GM19397 (cell line): ENCODE measurements around the gene DHRS4L2.
A peak's percentile ranks its signal among the peaks of the same experiment; 100 is the strongest.

Experiments used
- ATAC-seq: cut with Tn5 transposase; IDR thresholded peaks from one replicate; pipeline ENCODE4 v1.9.1; 2021; ENCODE audit warnings: mild to moderate bottlenecking, moderate library complexity; ENCODE audit not compliant: unreplicated experiment

DHRS4L2 gene

GRCh38 chr14:24051789-24052655 lies 63.3 kb downstream of the DHRS4L2 start, which contains the start of gene CARMIL3:
CARMIL3 (plus strand) TSS chr14:24052009; CDS start chr14:24052154, 145 bp downstream.
- peak; percentile 77 for ATAC-seq

- no peak for ATAC-seq
These were observed 64.2 kb downstream of the DHRS4L2 start for GRCh38 chr14:24052656-24053547.

GRCh38 chr14:24053548-24054323 lies 65.0 kb downstream of the DHRS4L2 start:
- ATAC-seq = no peak

- no peak for ATAC-seq
These were observed 65.6 kb downstream of the DHRS4L2 start for GRCh38 chr14:24054324-24054641.

GRCh38 chr14:24054646-24055045 lies 65.9 kb downstream of the DHRS4L2 start:
- no peak for ATAC-seq
